H54 (cell line): Measurements from ENCODE around the gene C3.
"Not testable (repeated sequence)": the region's sequence is repeated elsewhere in the genome, so short reads cannot be mapped to it uniquely, and the experiment has no call there.

Experiments used
- DNase-seq: peaks from one replicate; pipeline ENCODE4 v3.0.0; 2011; ENCODE audit warnings: low spot score, mixed read lengths; ENCODE audit not compliant: insufficient read length
- FAIRE-seq: peaks from 3 replicates; lab custom pipeline; 2011; peaks lifted over from hg19 to GRCh38; lab: Jason Lieb, UNC
- POLR2A ChIP-seq: IDR thresholded peaks from 2 replicates; pipeline ENCODE4 v1.6.1; 2011; ENCODE audit warnings: low read depth, mild to moderate bottlenecking, low read length

C3 gene

DNA sequence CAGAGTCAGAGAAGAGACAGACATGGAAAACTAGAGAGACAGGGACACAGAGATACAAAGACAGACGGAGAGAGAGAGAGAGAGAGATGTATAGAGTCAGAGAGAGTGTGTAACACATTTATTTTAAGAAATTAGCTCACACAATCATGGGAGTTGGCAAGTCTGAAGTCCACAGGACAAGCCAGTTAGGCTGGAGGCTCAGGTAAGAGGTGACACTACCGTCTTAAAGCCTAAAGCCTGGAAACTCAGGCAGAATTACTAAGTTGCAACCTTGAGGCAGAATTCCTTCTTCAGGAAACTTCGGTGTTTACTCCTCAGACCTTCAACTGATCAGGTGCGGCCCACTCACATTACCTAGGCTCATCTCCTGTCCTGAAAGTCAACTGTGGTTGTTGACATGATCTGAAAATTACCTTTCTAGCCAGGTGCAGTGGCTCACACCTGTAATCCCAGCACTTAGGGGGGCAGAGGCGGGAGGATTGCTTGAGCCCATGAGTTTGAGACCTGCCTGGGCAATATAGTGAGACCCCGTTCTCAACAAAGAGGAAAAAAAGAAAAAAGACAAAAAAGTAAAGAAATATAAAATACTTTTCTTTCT lies 47.7 kb downstream of the C3 start:
- FAIRE-seq (no peak), DNase-seq (no peak)
- TF ChIP-seq POLR2A, result no peak

- DNase-seq, result no peak
- TF ChIP-seq POLR2A, result no peak
- FAIRE-seq, result no peak
Measured at GRCh38 chr19:6671960-6672359, 48.5 kb downstream of the C3 start.

DNA sequence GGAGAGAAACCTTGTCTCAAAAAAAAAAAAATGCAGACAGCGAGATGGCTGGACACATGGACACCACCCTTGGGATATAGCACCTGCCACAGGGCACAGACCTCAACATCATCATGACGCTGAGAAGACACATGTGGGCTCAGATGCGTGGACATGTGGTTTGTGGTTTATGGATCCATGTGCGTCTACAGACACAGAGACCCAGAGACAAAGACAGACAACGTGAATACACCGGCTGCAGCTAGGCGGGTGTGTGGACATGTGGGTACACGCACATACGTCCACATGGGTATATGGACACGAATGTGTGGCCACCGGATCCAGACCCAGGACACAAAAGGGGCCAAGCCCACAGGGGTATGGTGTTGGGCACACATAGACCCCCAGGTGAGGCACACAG lies 51.8 kb downstream of the C3 start:
- FAIRE-seq (no peak), DNase-seq (no peak)
- no peak for TF ChIP-seq POLR2A

DNA sequence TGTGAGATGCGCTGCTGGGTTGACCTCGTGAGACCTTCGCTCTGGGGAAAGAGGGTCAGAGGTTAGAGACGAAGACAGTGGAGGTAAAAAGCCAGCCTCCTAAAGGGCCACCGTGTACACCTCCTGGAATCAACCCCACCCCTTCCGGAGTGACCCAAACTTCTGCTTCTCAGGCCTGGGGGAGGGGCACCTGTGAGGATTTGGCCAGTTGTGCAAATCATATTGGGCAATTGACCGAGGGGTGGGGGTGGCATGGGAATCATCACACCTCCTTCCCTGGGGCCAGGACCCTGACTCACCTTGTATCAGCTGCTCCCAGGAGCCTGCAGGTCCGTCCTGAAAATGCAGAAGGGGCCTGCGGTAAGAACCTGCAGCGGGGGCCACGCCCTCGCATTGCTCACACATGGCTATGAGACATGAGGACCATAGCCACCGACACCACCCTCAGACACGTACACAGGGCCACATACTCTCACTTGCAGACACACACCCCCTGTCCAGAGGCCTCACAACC lies 53.3 kb downstream of the C3 start:
- TF ChIP-seq POLR2A, result no peak
- FAIRE-seq (no peak), DNase-seq (no peak)

DNA sequence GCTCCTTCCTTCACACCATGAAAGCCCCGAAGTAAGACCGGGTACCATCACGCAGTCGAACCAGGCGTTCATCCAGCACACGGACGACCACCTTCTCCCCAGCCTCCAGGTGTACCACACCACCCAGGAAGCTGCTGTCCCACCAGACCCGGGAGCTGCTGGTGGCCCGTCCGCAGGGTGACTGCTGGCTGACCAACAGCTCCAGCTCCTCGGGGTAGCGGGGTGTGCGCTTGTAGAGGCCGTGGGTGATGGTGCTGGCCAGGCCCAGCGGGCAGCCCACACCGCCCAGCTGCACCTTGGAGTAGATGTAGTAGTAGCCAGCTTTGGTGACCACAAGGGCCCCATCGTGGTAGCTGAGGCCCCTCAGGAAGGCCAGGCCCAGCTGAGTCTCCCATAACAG lies 55.5 kb downstream of the C3 start:
- DNase-seq (no peak), FAIRE-seq (no peak)
- no peak for TF ChIP-seq POLR2A

DNA sequence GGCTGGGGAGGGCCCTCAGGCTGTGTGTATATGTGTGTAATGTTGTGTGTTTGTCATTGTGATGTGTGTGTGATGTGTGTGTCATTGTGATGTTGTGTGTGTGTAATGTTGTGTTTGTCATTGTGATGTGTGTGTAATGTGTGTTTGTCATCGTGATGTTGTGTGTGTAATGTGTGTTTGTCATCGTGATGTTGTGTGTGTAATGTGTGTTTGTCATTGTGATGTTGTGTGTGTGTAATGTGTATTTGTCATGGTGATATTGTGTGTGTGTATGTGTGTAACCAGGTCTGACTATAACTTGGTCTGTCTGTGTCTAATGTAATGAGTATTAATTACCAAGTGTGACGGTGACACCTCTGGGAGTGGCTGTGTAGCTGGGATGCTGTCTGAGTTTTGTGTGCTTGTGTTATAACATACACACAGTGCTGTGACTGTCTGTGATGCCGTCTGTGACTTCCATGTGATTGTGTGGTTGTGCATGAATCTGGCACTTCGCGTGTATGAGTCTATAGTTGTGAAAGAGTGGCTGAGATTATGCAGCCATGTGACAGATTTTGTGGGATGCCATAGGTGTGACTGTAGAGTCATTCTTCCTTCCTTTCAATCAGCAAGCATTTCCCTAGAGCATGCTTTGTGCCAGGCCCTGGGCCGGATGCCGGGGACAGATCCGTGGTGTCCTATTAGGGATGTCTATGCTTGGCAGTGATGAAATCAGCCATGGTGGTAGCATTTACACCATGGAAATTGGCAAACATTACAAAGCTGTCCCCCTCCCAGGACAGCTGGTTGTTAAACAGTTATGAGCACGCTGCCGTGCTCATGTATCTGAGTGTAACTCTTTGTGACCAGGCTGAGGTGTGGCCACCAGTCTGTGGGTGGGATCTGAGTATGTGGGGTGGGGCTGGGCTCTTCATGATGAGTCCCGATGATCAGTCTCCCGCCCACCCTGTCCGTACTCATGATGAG lies 56.9 kb downstream of the C3 start:
- FAIRE-seq, result no peak
- no peak for TF ChIP-seq POLR2A
- no peak for DNase-seq

DNA sequence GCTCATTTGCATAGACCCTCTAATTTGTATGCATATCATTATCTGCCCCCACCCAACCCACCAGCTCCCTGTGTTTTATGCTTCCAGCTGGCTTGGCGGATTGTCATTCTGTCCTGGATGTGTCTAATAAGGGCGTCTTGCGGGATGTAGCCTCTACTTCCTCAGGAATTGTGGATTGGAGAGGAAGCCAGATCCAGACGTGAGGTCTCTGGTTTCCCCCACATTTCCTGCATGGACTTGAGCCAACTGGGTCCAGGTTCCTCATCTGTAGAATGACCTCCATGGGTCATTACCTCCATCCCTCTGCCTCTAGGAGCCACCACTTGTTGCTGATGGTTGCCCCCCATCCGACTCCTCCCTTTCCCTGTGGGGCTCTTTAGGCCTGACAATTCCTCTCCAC lies 57.7 kb downstream of the C3 start:
- TF ChIP-seq POLR2A, result no peak
- no peak for FAIRE-seq
- DNase-seq, result no peak

GRCh38 chr19:6661509-6662244 lies 58.8 kb downstream of the C3 start:
- not testable (repeated sequence) for FAIRE-seq, DNase-seq

- no peak for FAIRE-seq
- no peak for DNase-seq
- TF ChIP-seq POLR2A, result no peak
Measured at GRCh38 chr19:6660930-6661329, 59.5 kb downstream of the C3 start.

DNA sequence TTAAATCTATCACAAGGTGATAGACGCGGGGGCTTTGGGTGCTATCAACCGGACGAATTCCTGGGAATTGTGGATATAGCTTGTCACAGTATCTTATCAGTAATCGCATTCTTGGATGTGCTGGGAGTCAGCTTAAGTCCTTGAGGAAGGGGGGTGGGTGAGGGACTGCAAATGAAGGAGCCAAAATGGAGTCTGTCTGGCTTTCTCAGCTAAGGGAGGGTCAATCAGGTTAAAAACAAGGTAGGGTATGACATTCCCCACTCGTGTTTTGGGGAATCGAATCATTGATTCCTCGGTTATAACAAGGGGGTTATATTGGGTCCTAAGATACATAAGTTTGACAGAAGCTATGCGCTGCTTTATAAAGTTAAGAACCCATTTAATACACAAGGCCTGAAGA lies 64.1 kb downstream of the C3 start:
- FAIRE-seq, DNase-seq: not testable (repeated sequence)

GRCh38 chr19:6654347-6655310 lies 65.8 kb downstream of the C3 start:
- no peak for TF ChIP-seq POLR2A
- no peak for FAIRE-seq
- DNase-seq, result no peak

DNA sequence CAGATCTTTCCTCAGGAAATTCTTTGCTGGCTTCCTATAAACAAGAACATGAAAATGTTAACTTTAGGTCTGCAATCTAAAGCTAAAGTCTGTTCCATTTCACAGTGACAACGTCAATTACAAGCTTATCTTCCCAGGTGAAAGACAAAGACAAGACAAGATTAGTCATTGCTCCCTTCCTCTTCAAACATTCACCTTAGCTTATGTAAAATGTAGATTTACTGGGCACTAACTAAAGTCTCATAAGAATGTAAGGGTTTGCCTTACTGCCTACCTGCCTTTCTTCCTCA lies 67.7 kb downstream of the C3 start:
- DNase-seq (no peak), FAIRE-seq (no peak)
- no peak for TF ChIP-seq POLR2A
